WTC11 (cell line): ENCODE data around the gene DCTN5. TPM values are rescaled to one million over a fixed set of nuclear protein-coding genes. Genes with fewer than 3 reads are reported as not detected.

Experiments used
- ATAC-seq: fragments of 200-7000 bp; cut with Tn5 transposase; 2 replicates; pipeline ENCODE4 v1.10.0; 2021; ENCODE audit warnings: mild to moderate bottlenecking, moderate library complexity
- CTCF ChIA-PET: fragments of 300-600 bp; sonication (Branson Sonifier 250); formaldehyde crosslinking; loops from one replicate; lab custom pipeline; 2021; ENCODE audit warnings: antibody characterized with exemption; lab: Charles Lee
- POLR2A ChIA-PET: fragments of 350-600 bp; sonication (Branson Sonifier 250); formaldehyde crosslinking; loops from one replicate; lab custom pipeline; 2021; ENCODE audit warnings: antibody characterized with exemption; lab: Charles Lee
- DNase-seq: peaks from one replicate; pipeline ENCODE4 v3.0.0; 2021; ENCODE audit warnings: low spot score
- H3K27ac Mint-ChIP-seq: 2 replicates; pipeline ENCODE4 v1.8.0; 2021; ENCODE audit warnings: mixed read lengths
- H3K27me3 Mint-ChIP-seq: 2 replicates; pipeline ENCODE4 v1.8.0; 2021; ENCODE audit warnings: low read depth, mild to moderate bottlenecking, moderate library complexity, mixed read lengths
- H3K36me3 Mint-ChIP-seq: 2 replicates; pipeline ENCODE4 v1.8.0; 2021; ENCODE audit warnings: mixed read lengths
- H3K4me1 Mint-ChIP-seq: 2 replicates; pipeline ENCODE4 v1.8.0; 2022; ENCODE audit warnings: mixed read lengths
- H3K4me3 Mint-ChIP-seq: 2 replicates; pipeline ENCODE4 v1.8.0; 2021; ENCODE audit warnings: mild to moderate bottlenecking, moderate library complexity, mixed read lengths
- H3K9me3 Mint-ChIP-seq: 2 replicates; pipeline ENCODE4 v1.8.0; 2021; ENCODE audit warnings: mixed read lengths
- AR ChIP-seq: fragments of 250-450 bp; sonication (Bioruptor Pico); IDR thresholded peaks from 2 replicates; pipeline ENCODE4 v1.9.0; 2021; ENCODE audit warnings: mild to moderate bottlenecking
- ATF2 ChIP-seq: sonication (generic); formaldehyde crosslinking; IDR thresholded peaks from 2 replicates; pipeline ENCODE4 v1.8.1; 2022; ENCODE audit warnings: low read depth, missing genetic modification reagents, borderline replicate concordance
- ATF6 ChIP-seq: sonication (generic); formaldehyde crosslinking; IDR thresholded peaks from 2 replicates; pipeline ENCODE4 v1.8.1; 2023; ENCODE audit warnings: mild to moderate bottlenecking, missing genetic modification reagents
- CREB1 ChIP-seq: sonication (generic); formaldehyde crosslinking; IDR thresholded peaks from 2 replicates; pipeline ENCODE4 v1.8.0; 2023; ENCODE audit warnings: mild to moderate bottlenecking, missing genetic modification reagents
- CTCF ChIP-seq: fragments of 200-600 bp; IDR thresholded peaks from 2 replicates; pipeline ENCODE4 v1.8.0; 2022; ENCODE audit warnings: antibody characterized with exemption
- FOXJ3 ChIP-seq: sonication (generic); formaldehyde crosslinking; IDR thresholded peaks from 2 replicates; pipeline ENCODE4 v1.9.0; 2021; ENCODE audit warnings: missing genetic modification reagents, mild to moderate bottlenecking, borderline replicate concordance
- FOXK1 ChIP-seq: sonication (generic); formaldehyde crosslinking; IDR thresholded peaks from 2 replicates; pipeline ENCODE4 v1.8.0; 2022; ENCODE audit warnings: mild to moderate bottlenecking, moderate library complexity, missing genetic modification reagents
- NFATC4 ChIP-seq: fragments of 250-450 bp; sonication (Bioruptor Pico); IDR thresholded peaks from 2 replicates; pipeline ENCODE4 v1.9.0; 2021; ENCODE audit warnings: mild to moderate bottlenecking
- OVOL2 ChIP-seq: fragments of 250-450 bp; sonication (Bioruptor Pico); IDR thresholded peaks from 2 replicates; pipeline ENCODE4 v1.9.0; 2021; ENCODE audit warnings: mild to moderate bottlenecking, borderline replicate concordance
- STAT6 ChIP-seq: sonication (generic); formaldehyde crosslinking; conservative IDR thresholded peaks from 2 replicates; pipeline ENCODE4 v1.8.1; 2023; ENCODE audit warnings: mild to moderate bottlenecking, low read depth, missing genetic modification reagents, moderate library complexity
- USF1 ChIP-seq: sonication (generic); formaldehyde crosslinking; IDR thresholded peaks from 2 replicates; pipeline ENCODE4 v1.8.0; 2022; ENCODE audit warnings: mild to moderate bottlenecking, missing genetic modification reagents
- ZNF219 ChIP-seq: sonication (generic); formaldehyde crosslinking; IDR thresholded peaks from 2 replicates; pipeline ENCODE4 v1.8.0; 2023; ENCODE audit warnings: missing genetic modification reagents, mild to moderate bottlenecking, borderline replicate concordance
- ZNF281 ChIP-seq: sonication (generic); formaldehyde crosslinking; IDR thresholded peaks from 2 replicates; pipeline ENCODE4 v1.8.0; 2023; ENCODE audit warnings: mild to moderate bottlenecking, missing genetic modification reagents
- ZNF396 ChIP-seq: fragments of 250-450 bp; sonication (Bioruptor Pico); IDR thresholded peaks from 2 replicates; pipeline ENCODE4 v1.8.0; 2021; ENCODE audit warnings: mild to moderate bottlenecking, moderate library complexity, borderline replicate concordance
- ZNF532 ChIP-seq: fragments of 250-450 bp; sonication (Bioruptor Pico); IDR thresholded peaks from 2 replicates; pipeline ENCODE4 v1.9.0; 2021; ENCODE audit warnings: mild to moderate bottlenecking, borderline replicate concordance
- ZSCAN18 ChIP-seq: fragments of 250-450 bp; sonication (Bioruptor Pico); IDR thresholded peaks from 2 replicates; pipeline ENCODE4 v2.1.2; 2022; ENCODE audit warnings: mild to moderate bottlenecking, moderate library complexity
- total RNA-seq: library from RNA; stranded (reverse); gene quantifications from 3 replicates; pipeline ENCODE4 v1.2.3, GENCODE V29; 2021

The DCTN5 gene
- total RNA-seq, 1 experiment from 2014 or later, result 65.8 TPM

- DNase-seq, result no peak
- H3K9me3 Mint-ChIP-seq, result no peaks in the 10 kb centered on the region
- CTCF ChIA-PET, result no interaction called here
- H3K4me1 Mint-ChIP-seq, result no peaks in the 10 kb centered on the region
- no peak for ATAC-seq
- peaks cover 42% of the 10 kb centered on the region for H3K36me3 Mint-ChIP-seq
- no peaks in the 10 kb centered on the region for H3K27me3 Mint-ChIP-seq
- POLR2A ChIA-PET, result no interaction called here
- no peak overlapping the region for H3K4me3 Mint-ChIP-seq
- H3K27ac Mint-ChIP-seq, result no peak overlapping the region
- no peak for TF ChIP-seq USF1 (CRISPR knock-in tag)
- no peak for TF ChIP-seq ZNF281 (CRISPR knock-in tag)
- TF ChIP-seq AR, result no peak
- TF ChIP-seq ZNF219 (CRISPR knock-in tag), result no peak
- TF ChIP-seq ZSCAN18 (CRISPR knock-in tag), result no peak
- no peak for TF ChIP-seq NFATC4 (CRISPR knock-in tag)
- no peak for TF ChIP-seq CTCF
- no peak for TF ChIP-seq STAT6 (CRISPR knock-in tag)
- TF ChIP-seq CREB1, result no peak
- no peak for TF ChIP-seq FOXJ3
- no peak for TF ChIP-seq ZNF396 (CRISPR knock-in tag)
- TF ChIP-seq ZNF532 (CRISPR knock-in tag), result no peak
- TF ChIP-seq FOXK1 (CRISPR knock-in tag), result no peak
- TF ChIP-seq ATF6 (CRISPR knock-in tag), result no peak
- TF ChIP-seq OVOL2 (CRISPR knock-in tag), result no peak
- TF ChIP-seq ATF2 (CRISPR knock-in tag), result no peak
Measured at GRCh38 chr16:23607726-23608125, 33.5 kb upstream of the DCTN5 start.
